Measurements from ENCODE around the gene VAMP2.

VAMP2 gene

DNA sequence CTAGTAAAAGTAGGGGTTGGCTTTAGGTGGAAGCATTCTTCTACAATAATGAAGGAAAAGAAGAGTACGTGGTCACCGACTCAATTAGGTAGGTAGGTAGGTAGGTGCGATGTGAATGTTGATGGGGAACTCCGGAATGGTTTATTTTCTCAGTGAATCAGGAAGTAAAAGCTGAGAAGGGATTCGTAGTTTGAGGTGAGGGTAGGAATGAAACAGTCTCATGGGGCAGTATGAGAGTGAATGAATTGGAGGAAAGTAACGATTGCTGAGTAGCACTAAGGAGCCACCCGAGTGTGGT lies 24.4 kb downstream of the VAMP2 start:
- Histone ChIP-seq H3K27me3 (replicated peaks; ENCODE audit: control insufficient read depth, insufficient read depth, low read length) (no peaks in the 10 kb centered on the region), H3K4me3 (replicated peaks; ENCODE audit: low read depth, low read length) (peak overlapping the region; percentile 57), H3K36me3 (ENCODE audit: control insufficient read depth, insufficient read depth, low read length) (peaks cover 23% of the 10 kb centered on the region)
- DNase-seq (ENCODE audit: extremely low read depth, insufficient read length), result no peak
- TF ChIP-seq, protein P1, sequence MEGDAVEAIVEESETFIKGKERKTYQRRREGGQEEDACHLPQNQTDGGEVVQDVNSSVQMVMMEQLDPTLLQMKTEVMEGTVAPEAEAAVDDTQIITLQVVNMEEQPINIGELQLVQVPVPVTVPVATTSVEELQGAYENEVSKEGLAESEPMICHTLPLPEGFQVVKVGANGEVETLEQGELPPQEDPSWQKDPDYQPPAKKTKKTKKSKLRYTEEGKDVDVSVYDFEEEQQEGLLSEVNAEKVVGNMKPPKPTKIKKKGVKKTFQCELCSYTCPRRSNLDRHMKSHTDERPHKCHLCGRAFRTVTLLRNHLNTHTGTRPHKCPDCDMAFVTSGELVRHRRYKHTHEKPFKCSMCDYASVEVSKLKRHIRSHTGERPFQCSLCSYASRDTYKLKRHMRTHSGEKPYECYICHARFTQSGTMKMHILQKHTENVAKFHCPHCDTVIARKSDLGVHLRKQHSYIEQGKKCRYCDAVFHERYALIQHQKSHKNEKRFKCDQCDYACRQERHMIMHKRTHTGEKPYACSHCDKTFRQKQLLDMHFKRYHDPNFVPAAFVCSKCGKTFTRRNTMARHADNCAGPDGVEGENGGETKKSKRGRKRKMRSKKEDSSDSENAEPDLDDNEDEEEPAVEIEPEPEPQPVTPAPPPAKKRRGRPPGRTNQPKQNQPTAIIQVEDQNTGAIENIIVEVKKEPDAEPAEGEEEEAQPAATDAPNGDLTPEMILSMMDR (IDR thresholded peaks at IDR 0.05; ENCODE audit: insufficient read depth, low read length, poor library complexity, severe bottlenecking), result no peak

DNA sequence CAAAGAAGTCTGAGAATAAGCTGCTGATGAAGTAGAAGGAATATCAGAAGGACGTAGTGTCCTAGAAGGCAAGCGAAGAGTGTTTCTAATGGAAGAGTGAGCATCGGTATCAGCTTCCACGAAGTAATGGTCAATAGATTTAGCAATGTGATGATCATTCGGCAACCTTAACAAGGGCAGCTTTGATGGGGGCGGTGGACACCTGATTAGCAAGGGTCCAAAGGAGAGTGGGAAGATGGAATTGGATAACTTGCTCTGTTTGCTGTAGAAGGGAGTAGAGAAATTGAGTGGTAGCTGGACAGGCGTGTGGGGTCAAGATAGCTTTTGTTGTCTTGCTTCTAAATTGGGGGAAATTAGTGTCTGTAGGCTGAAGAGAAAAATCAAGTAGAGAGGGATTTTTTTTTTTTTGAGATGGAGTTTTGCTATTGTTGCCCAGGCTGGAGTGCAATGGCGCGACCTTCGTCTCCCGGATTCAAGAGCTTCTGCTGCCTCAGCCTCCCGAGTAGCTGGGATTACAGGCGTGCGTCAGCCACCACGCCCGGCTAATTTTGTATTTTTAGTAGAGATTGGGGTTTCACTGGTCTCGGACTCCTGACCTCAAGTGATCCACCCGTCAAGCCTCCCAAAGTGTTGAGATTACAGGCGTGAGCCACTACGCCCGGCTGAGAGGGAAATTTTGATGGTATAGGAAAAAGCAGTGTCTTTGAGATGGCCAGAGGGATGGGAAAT lies 24.9 kb downstream of the VAMP2 start:
- H3K4me3 ChIP-seq (replicated peaks; ENCODE audit: low read depth, low read length), result peak overlapping the region; percentile 57
- DNase-seq (ENCODE audit: extremely low read depth, insufficient read length), result no peak
- no peaks in the 10 kb centered on the region for H3K27me3 ChIP-seq (replicated peaks; ENCODE audit: control insufficient read depth, insufficient read depth, low read length)
- TF ChIP-seq, protein P1 (IDR thresholded peaks at IDR 0.05; ENCODE audit: insufficient read depth, low read length, poor library complexity, severe bottlenecking), result no peak
- peaks cover 19% of the 10 kb centered on the region for H3K36me3 ChIP-seq (ENCODE audit: control insufficient read depth, insufficient read depth, low read length)

DNA sequence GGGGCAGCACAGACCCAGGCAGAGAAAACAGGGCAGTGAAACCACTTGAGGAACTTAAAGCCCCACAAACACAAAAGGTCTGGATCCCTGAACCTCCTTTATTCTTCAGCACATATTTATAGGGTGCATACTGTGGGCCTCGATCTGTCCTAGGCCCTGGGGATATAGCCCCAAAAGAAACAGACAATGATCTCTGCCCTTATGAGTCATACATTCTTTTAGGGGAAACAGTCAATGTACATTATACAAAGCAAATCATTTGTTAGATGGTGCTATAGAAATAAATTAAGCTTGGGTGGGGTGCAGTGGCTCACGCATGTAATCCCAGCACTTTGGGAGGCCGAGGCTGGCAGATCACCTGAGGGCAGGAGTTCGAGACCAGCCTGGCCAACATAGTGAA lies 28.8 kb downstream of the VAMP2 start:
- no peaks in the 10 kb centered on the region for H3K36me3 ChIP-seq (ENCODE audit: control insufficient read depth, insufficient read depth, low read length)
- TF ChIP-seq, protein P1 (IDR thresholded peaks at IDR 0.05; ENCODE audit: insufficient read depth, low read length, poor library complexity, severe bottlenecking), result no peak
- H3K4me3 ChIP-seq (replicated peaks; ENCODE audit: low read depth, low read length), result no peak overlapping the region
- DNase-seq (ENCODE audit: extremely low read depth, insufficient read length), result no peak
- no peaks in the 10 kb centered on the region for H3K27me3 ChIP-seq (replicated peaks; ENCODE audit: control insufficient read depth, insufficient read depth, low read length)

DNA sequence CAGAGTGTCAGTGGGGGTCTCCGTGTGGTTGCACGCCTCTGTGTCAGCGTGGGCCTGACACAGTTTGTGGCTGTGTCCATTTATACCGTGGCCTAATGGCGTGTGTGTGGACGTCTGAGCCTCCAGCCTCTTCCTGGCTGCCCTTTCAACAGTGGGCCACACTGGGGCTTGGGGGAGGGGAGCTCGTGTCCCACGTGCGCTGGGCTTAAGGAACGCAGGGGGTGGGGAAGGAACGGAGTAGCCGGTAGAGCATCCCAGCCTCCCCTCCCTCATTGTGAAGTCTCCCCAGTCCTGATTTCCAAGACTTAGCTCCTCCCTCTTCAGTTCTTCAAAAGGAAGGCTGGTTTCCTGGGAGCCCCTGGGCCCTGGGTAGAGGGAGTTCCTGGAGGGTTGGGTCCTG lies 29.3 kb downstream of the VAMP2 start:
- TF ChIP-seq, protein P1 (IDR thresholded peaks at IDR 0.05; ENCODE audit: insufficient read depth, low read length, poor library complexity, severe bottlenecking), result no peak
- H3K36me3 ChIP-seq (ENCODE audit: control insufficient read depth, insufficient read depth, low read length), result no peaks in the 10 kb centered on the region
- no peak for DNase-seq (ENCODE audit: extremely low read depth, insufficient read length)
- H3K27me3 ChIP-seq (replicated peaks; ENCODE audit: control insufficient read depth, insufficient read depth, low read length), result no peaks in the 10 kb centered on the region
- no peak overlapping the region for H3K4me3 ChIP-seq (replicated peaks; ENCODE audit: low read depth, low read length)

DNA sequence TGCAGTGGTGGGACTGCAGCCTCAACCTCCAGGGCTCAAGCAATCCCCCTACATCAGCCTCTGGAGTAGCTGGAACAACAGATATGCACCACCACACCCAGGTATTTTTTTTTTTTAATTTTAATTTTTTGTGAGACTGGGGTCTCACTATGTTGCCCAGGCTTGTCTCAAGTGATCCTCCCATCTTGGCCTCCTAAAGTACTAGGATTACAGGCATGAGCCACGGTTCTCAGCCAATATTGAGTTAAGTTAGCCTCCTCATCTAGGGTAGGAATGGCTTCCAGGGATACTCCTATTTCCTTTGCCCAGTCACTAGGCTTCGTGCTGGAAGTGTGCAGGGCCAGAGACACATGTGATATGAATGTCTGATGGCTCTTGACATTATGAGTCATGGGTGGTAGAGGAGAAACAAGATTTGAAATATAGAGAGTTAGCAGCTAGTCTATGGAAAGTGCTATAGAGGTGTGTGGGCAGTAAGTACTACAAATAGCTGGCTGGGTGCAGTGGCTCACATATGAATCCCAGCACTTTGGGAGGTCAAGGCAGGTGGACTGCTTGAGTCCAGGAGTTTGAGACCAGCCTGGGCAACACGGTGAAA lies 30.8 kb downstream of the VAMP2 start:
- no peak overlapping the region for H3K4me3 ChIP-seq (replicated peaks; ENCODE audit: low read depth, low read length)
- TF ChIP-seq, protein P1 (IDR thresholded peaks at IDR 0.05; ENCODE audit: insufficient read depth, low read length, poor library complexity, severe bottlenecking), result no peak
- no peaks in the 10 kb centered on the region for H3K27me3 ChIP-seq (replicated peaks; ENCODE audit: control insufficient read depth, insufficient read depth, low read length)
- no peak for DNase-seq (ENCODE audit: extremely low read depth, insufficient read length)
- no peaks in the 10 kb centered on the region for H3K36me3 ChIP-seq (ENCODE audit: control insufficient read depth, insufficient read depth, low read length)
